K562 (cell line): ENCODE measurements around the gene NDUFV2. TPM values are rescaled to one million over a fixed set of nuclear protein-coding genes. Genes with fewer than 3 reads are reported as not detected.
A peak's percentile ranks its signal among the peaks of the same experiment; 100 is the strongest.

Experiments used
- BCLAF1 ChIP-seq, 2 experiments: fragments of 450-650 bp in 1 of 2; IDR thresholded peaks; 2 replicates each; pipeline ENCODE4 v1.6.1; 2011 to 2017; ENCODE audit warnings: low read depth in 2 of 2, antibody characterized with exemption in 1 of 2, borderline replicate concordance in 1 of 2, low read length in 1 of 2, mild to moderate bottlenecking in 1 of 2, mixed read lengths in 1 of 2; ENCODE audit not compliant: control insufficient read depth in 1 of 2
- CBFA2T3 ChIP-seq: fragments of 450-650 bp; IDR thresholded peaks from 2 replicates; pipeline ENCODE4 v1.6.1; 2017
- CBX8 ChIP-seq: fragments of 200-600 bp; sonication (generic); IDR thresholded peaks from 2 replicates; pipeline ENCODE4 v1.6.1; 2012; ENCODE audit warnings: borderline replicate concordance, mixed run types, low read depth, mild to moderate bottlenecking, moderate library complexity, mixed read lengths, low read length, control low read depth, inconsistent platforms; ENCODE audit not compliant: poor library complexity, severe bottlenecking; ENCODE audit errors: extremely low read depth
- CXXC5 ChIP-seq: fragments of 250-450 bp; sonication (Bioruptor Pico); IDR thresholded peaks from 2 replicates; pipeline ENCODE4 v1.8.0; 2022; ENCODE audit warnings: inconsistent platforms, mild to moderate bottlenecking, moderate library complexity
- DNMT1 ChIP-seq: fragments of 450-650 bp; IDR thresholded peaks from 2 replicates; pipeline ENCODE4 v1.6.1; 2016; ENCODE audit warnings: antibody characterized with exemption, mild to moderate bottlenecking
- KAT2B ChIP-seq: IDR thresholded peaks from one replicate; pipeline ENCODE4 v1.6.1; 2012; ENCODE audit warnings: low read depth, mild to moderate bottlenecking, control low read depth, inconsistent platforms, low read length, moderate library complexity
- LEF1 ChIP-seq: fragments of 450-650 bp; IDR thresholded peaks from 2 replicates; pipeline ENCODE4 v1.6.1; 2016; ENCODE audit warnings: mild to moderate bottlenecking
- MAFF ChIP-seq: IDR thresholded peaks from 2 replicates; pipeline ENCODE4 v1.6.1; 2012; ENCODE audit warnings: low read length, improper control_type of control experiment
- MEIS2 ChIP-seq: fragments of 450-650 bp; IDR thresholded peaks from 2 replicates; pipeline ENCODE4 v1.6.1; 2014; ENCODE audit warnings: mild to moderate bottlenecking; ENCODE audit not compliant: partially characterized antibody
- RBM25 ChIP-seq: fragments of 200-400 bp; formaldehyde crosslinking; IDR thresholded peaks from 2 replicates; pipeline ENCODE4 v1.6.1; 2018; ENCODE audit warnings: low read length, low read depth, moderate library complexity; ENCODE audit not compliant: severe bottlenecking
- RUNX1 ChIP-seq: sonication (generic); IDR thresholded peaks from 2 replicates; pipeline ENCODE4 v1.6.1; 2016; ENCODE audit warnings: antibody characterized with exemption, low read depth
- SMARCA4 ChIP-seq: fragments of 450-650 bp; IDR thresholded peaks from 2 replicates; pipeline ENCODE4 v1.6.1; 2016
- STAG1 ChIP-seq: sonication (generic); formaldehyde crosslinking; IDR thresholded peaks from 2 replicates; pipeline ENCODE4 v1.5.0; 2020; ENCODE audit warnings: missing genetic modification reagents, borderline replicate concordance
- ZFP36 ChIP-seq: fragments of 150-350 bp; IDR thresholded peaks from 2 replicates; pipeline ENCODE4 v1.6.1; 2018; ENCODE audit warnings: low read length, low read depth; ENCODE audit not compliant: partially characterized antibody
- ZNF146 ChIP-seq: IDR thresholded peaks from one replicate; pipeline ENCODE4 v1.6.1; 2018; ENCODE audit warnings: missing compliant biosample characterization; ENCODE audit not compliant: unreplicated experiment
- ZNF551 ChIP-seq: fragments of 250-450 bp; sonication (Bioruptor Pico); IDR thresholded peaks from 2 replicates; pipeline ENCODE4 v1.5.0; 2021; ENCODE audit warnings: mild to moderate bottlenecking, moderate library complexity
- ZNF699 ChIP-seq: fragments of 250-450 bp; sonication (Bioruptor Pico); IDR thresholded peaks from 2 replicates; pipeline ENCODE4 v1.8.0; 2021; ENCODE audit warnings: mild to moderate bottlenecking, moderate library complexity; ENCODE audit not compliant: insufficient replicate concordance
- polyA plus RNA-seq, 8 experiments: library from polyadenylated mRNA; depleted of rRNA in 4 of 8; stranded (reverse) in 5 of 8; unstranded in 3 of 8; fragments of >200 nt; fragmentation: Nextera tagmentation in 2 of 8; fragmentation: Illumina TruSeq in 1 of 8; extraction: Ambion mirVana in 2 of 8; extraction: Trizol in 1 of 8; gene quantifications; 2 replicates each; pipeline versions ENCODE4 v1.2.1 to v1.2.3, GENCODE V29; 2011 to 2014; ENCODE audit warnings: inconsistent platforms in 1 of 8, missing spikeins in 1 of 8
- total RNA-seq, 7 experiments: library from RNA; depleted of rRNA in 6 of 7; stranded (reverse); fragments of >200 nt in 6 of 7; fragmentation: Illumina TruSeq in 2 of 7; extraction: Trizol in 2 of 7; gene quantifications; 2 replicates each; pipeline versions ENCODE4 v1.2.1 to v1.2.3, GENCODE V29; 2011 to 2021; ENCODE audit warnings: low replicate concordance in 1 of 7
- TF ChIP-seq, protein P1 (sequence below), 2 experiments: IDR thresholded peaks in 1 of 2; conservative IDR thresholded peaks in 1 of 2; 2 replicates each; pipeline ENCODE4 v1.6.1; 2016; ENCODE audit warnings: low read depth in 2 of 2, mild to moderate bottlenecking in 1 of 2, missing compliant biosample characterization in 1 of 2, missing genetic modification characterization in 1 of 2, moderate library complexity in 1 of 2
- TF ChIP-seq, protein P2 (sequence below): fragments of 450-650 bp; IDR thresholded peaks from 2 replicates; pipeline ENCODE4 v1.6.1; 2016

Gene NDUFV2
- total and polyA plus RNA-seq, 9 of the 15 experiments (the other 6 are each of a cell fraction or from before 2014, with no cell fraction given): 213 to 550 (median 384) TPM

GRCh38 chr18:9181275-9181674 is 78.8 kb downstream of the NDUFV2 start (continued):
- TF ChIP-seq BCLAF1 (IDR thresholded peaks at IDR 0.05; ENCODE audit: borderline replicate concordance in 1 of 2, control insufficient read depth in 1 of 2, low read depth in 2 of 2, low read length in 1 of 2) (no peak), RBM25 (peak; percentile 32), SMARCA4 (no peak), KAT2B (no peak), MEIS2 (peak; percentile 76), STAG1 (CRISPR knock-in tag) (no peak), ZFP36 (peak; percentile 20), DNMT1 (no peak), ZNF146 (CRISPR knock-in tag) (peak; percentile 84), RUNX1 (no peak), CBFA2T3 (peak; percentile 36), ZNF551 (CRISPR knock-in tag) (no peak), MAFF (no peak), ZNF699 (no peak), CBX8 (no peak), LEF1 (peak; percentile 48; the same call in 1 of the 2 replicates), CXXC5 (CRISPR knock-in tag) (no peak)
- TF ChIP-seq, protein P1, sequence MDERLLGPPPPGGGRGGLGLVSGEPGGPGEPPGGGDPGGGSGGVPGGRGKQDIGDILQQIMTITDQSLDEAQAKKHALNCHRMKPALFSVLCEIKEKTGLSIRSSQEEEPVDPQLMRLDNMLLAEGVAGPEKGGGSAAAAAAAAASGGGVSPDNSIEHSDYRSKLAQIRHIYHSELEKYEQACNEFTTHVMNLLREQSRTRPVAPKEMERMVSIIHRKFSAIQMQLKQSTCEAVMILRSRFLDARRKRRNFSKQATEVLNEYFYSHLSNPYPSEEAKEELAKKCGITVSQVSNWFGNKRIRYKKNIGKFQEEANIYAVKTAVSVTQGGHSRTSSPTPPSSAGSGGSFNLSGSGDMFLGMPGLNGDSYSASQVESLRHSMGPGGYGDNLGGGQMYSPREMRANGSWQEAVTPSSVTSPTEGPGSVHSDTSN (CRISPR knock-in tag; IDR thresholded peaks at IDR 0.05; ENCODE audit: low read depth): no peak
- TF ChIP-seq, protein P1 (tag; conservative IDR thresholded peaks at IDR 0.05; ENCODE audit: low read depth): peak; percentile 63
- TF ChIP-seq, protein P2, sequence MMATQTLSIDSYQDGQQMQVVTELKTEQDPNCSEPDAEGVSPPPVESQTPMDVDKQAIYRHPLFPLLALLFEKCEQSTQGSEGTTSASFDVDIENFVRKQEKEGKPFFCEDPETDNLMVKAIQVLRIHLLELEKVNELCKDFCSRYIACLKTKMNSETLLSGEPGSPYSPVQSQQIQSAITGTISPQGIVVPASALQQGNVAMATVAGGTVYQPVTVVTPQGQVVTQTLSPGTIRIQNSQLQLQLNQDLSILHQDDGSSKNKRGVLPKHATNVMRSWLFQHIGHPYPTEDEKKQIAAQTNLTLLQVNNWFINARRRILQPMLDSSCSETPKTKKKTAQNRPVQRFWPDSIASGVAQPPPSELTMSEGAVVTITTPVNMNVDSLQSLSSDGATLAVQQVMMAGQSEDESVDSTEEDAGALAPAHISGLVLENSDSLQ: peak; percentile 53; the same call in 1 of the 2 replicates
- TF ChIP-seq, all 486 proteins: peak for 10
